ENCODE data around the gene SVOP. TPM values are rescaled to one million over a fixed set of nuclear protein-coding genes. Genes with fewer than 3 reads are reported as not detected.
"Not testable (repeated sequence)": the region's sequence is repeated elsewhere in the genome, so short reads cannot be mapped to it uniquely, and the experiment has no call there.

Gene SVOP
- total RNA-seq, 4 donors from 2014 or later, result 0.07 to 0.13 (median 0.08) TPM; not detected in 1

- H3K9me3 ChIP-seq, result no peaks in the 10 kb centered on the region
- no peak overlapping the region for H3K27ac ChIP-seq
- no peaks in the 10 kb centered on the region for H3K36me3 ChIP-seq
- no peak for ATAC-seq
- TF ChIP-seq POLR2AphosphoS5 (IDR thresholded peaks at IDR 0.05) (no peak), EP300 (IDR thresholded peaks at IDR 0.05) (no peak), CTCF (IDR thresholded peaks at IDR 0.05) (no peak)
- peaks cover 0 to 5% (median 0%) of the 10 kb centered on the region in 3 donors for H3K4me1 ChIP-seq
- H3K4me3 ChIP-seq, result no peak overlapping the region
- H3K27me3 ChIP-seq, result peaks cover 7% of the 10 kb centered on the region
- WGBS, 2 donors (ENCODE audit: low coverage in 1 of 2), result 92 to 95% methylated on average over 3 of the region's 3 CpGs
Measured at GRCh38 chr12:108875682-108876361, 145.0 kb downstream of the SVOP start.

GRCh38 chr12:108875280-108875679, 145.6 kb downstream of the SVOP start:
- H3K4me1 ChIP-seq, result peaks cover 0 to 5% (median 0%) of the 10 kb centered on the region in 3 donors
- no peaks in the 10 kb centered on the region for H3K9me3 ChIP-seq
- no peaks in the 10 kb centered on the region for H3K36me3 ChIP-seq
- 11 to 25% methylated on average over 1 of the region's 1 CpG for WGBS, 2 donors (ENCODE audit: low coverage in 1 of 2)
- no peak overlapping the region for H3K4me3 ChIP-seq
- ATAC-seq, result no peak
- no peak for TF ChIP-seq EP300 (IDR thresholded peaks at IDR 0.05)
- TF ChIP-seq POLR2A (IDR thresholded peaks at IDR 0.05), result no peak
- no peak for TF ChIP-seq CTCF (IDR thresholded peaks at IDR 0.05)
- no peak for TF ChIP-seq POLR2AphosphoS5 (IDR thresholded peaks at IDR 0.05)
- no peak overlapping the region for H3K27ac ChIP-seq
- H3K27me3 ChIP-seq, result peaks cover 7% of the 10 kb centered on the region

GRCh38 chr12:108868781-108869180, 152.1 kb downstream of the SVOP start:
- no peak overlapping the region for H3K4me3 ChIP-seq
- H3K9me3 ChIP-seq, result no peaks in the 10 kb centered on the region
- no peaks in the 10 kb centered on the region for H3K36me3 ChIP-seq
- H3K27me3 ChIP-seq, result no peaks in the 10 kb centered on the region
- WGBS, 2 donors (ENCODE audit: low coverage in 1 of 2), result 85 to 92% methylated on average over 3 to 4 of the region's 4 CpGs
- no peak for TF ChIP-seq POLR2A (IDR thresholded peaks at IDR 0.05)
- no peak for TF ChIP-seq EP300 (IDR thresholded peaks at IDR 0.05)
- no peak for TF ChIP-seq POLR2AphosphoS5 (IDR thresholded peaks at IDR 0.05)
- no peak for TF ChIP-seq CTCF (IDR thresholded peaks at IDR 0.05)
- H3K27ac ChIP-seq, result no peak overlapping the region
- no peak for ATAC-seq
- peaks cover 0 to 5% (median 0%) of the 10 kb centered on the region in 3 donors for H3K4me1 ChIP-seq

GRCh38 chr12:108866083-108866482, 154.8 kb downstream of the SVOP start:
- WGBS, 2 donors (ENCODE audit: low coverage in 1 of 2), result 90% methylated on average over 8 of the region's 10 CpGs; no CpG with 5 or more reads in 1 of the 2 donors
- H3K27me3 ChIP-seq, ATAC-seq, H3K36me3 ChIP-seq, H3K9me3 ChIP-seq, H3K27ac ChIP-seq, H3K4me1 ChIP-seq, H3K4me3 ChIP-seq: not testable (repeated sequence)

- no peak for ATAC-seq
- H3K9me3 ChIP-seq, result no peaks in the 10 kb centered on the region
- WGBS, 2 donors (ENCODE audit: low coverage in 1 of 2), result 83 to 95% methylated on average over 4 of the region's 4 CpGs
Measured at GRCh38 chr12:108865169-108865568, 155.7 kb downstream of the SVOP start.

More at GRCh38 chr12:108865169-108865568, 155.7 kb downstream of the SVOP start:
- H3K4me1 ChIP-seq, result no peaks in the 10 kb centered on the region
- H3K27me3 ChIP-seq, result no peaks in the 10 kb centered on the region
- no peaks in the 10 kb centered on the region for H3K36me3 ChIP-seq
- TF ChIP-seq EP300 (IDR thresholded peaks at IDR 0.05) (no peak), POLR2A (IDR thresholded peaks at IDR 0.05) (no peak), POLR2AphosphoS5 (IDR thresholded peaks at IDR 0.05) (no peak), CTCF (IDR thresholded peaks at IDR 0.05) (no peak)
- no peak overlapping the region for H3K27ac ChIP-seq
- H3K4me3 ChIP-seq, result no peak overlapping the region
